ENCODE results near the gene SAMHD1.
"Not testable (repeated sequence)": the region's sequence is repeated elsewhere in the genome, so short reads cannot be mapped to it uniquely, and the experiment has no call there.

SAMHD1 gene

GRCh38 chr20:36906086-36906485 is 45.4 kb downstream of the SAMHD1 start:
- DNase-seq = not testable (repeated sequence)

GRCh38 chr20:36905566-36905965 is 45.9 kb downstream of the SAMHD1 start:
- not testable (repeated sequence) for DNase-seq

- DNase-seq = no peak
Measured at GRCh38 chr20:36904690-36905089, 46.8 kb downstream of the SAMHD1 start.

- DNase-seq = no peak
Measured at GRCh38 chr20:36895036-36895435, 56.5 kb downstream of the SAMHD1 start.

- DNase-seq = no peak
Measured at GRCh38 chr20:36893801-36894200, 57.7 kb downstream of the SAMHD1 start.

GRCh38 chr20:36891211-36891610 is 60.3 kb downstream of the SAMHD1 start:
- DNase-seq = no peak

GRCh38 chr20:36890586-36890985 is 60.9 kb downstream of the SAMHD1 start:
- DNase-seq = no peak

- no peak for DNase-seq
Measured at GRCh38 chr20:36888880-36889516, 62.5 kb downstream of the SAMHD1 start.

GRCh38 chr20:36887752-36888090 is 63.8 kb downstream of the SAMHD1 start:
- DNase-seq = no peak

- peak; percentile 54 for DNase-seq
Measured at GRCh38 chr20:36886859-36887751, 64.4 kb downstream of the SAMHD1 start.

- no peak for DNase-seq
Measured at GRCh38 chr20:36885356-36885755, 66.2 kb downstream of the SAMHD1 start.

GRCh38 chr20:36883977-36884535 is 67.5 kb downstream of the SAMHD1 start:
- no peak for DNase-seq

- no peak for DNase-seq
Measured at GRCh38 chr20:36881888-36882287, 69.6 kb downstream of the SAMHD1 start.

GRCh38 chr20:36881331-36881730 is 70.2 kb downstream of the SAMHD1 start:
- no peak for DNase-seq

- DNase-seq = no peak
Measured at GRCh38 chr20:36880741-36881250, 70.7 kb downstream of the SAMHD1 start.

- no peak for DNase-seq
Measured at GRCh38 chr20:36878941-36879340, 72.6 kb downstream of the SAMHD1 start.

- no peak for DNase-seq
Measured at GRCh38 chr20:36876473-36876833, 75.1 kb downstream of the SAMHD1 start.

- no peak for DNase-seq
Measured at GRCh38 chr20:36875702-36876472, 75.6 kb downstream of the SAMHD1 start, which contains the start of gene TLDC2. Gene TLDC2, plus strand, starts transcription at chr20:36876138. Its CDS starts 37 bp downstream, at chr20:36876175.

- not testable (repeated sequence) for DNase-seq
Measured at GRCh38 chr20:36875093-36875492, 76.4 kb downstream of the SAMHD1 start.

- no peak for DNase-seq
Measured at GRCh38 chr20:36873498-36874189, 77.9 kb downstream of the SAMHD1 start.

- DNase-seq = no peak
Measured at GRCh38 chr20:36872852-36873251, 78.7 kb downstream of the SAMHD1 start.
